ENCODE results near the gene ARSB.
"Not testable (repeated sequence)": the region's sequence is repeated elsewhere in the genome, so short reads cannot be mapped to it uniquely, and the experiment has no call there.

The ARSB gene

GRCh38 chr5:78985725-78986223 is 664 bp upstream of the ARSB start:
- TF ChIP-seq JUND (IDR thresholded peaks at IDR 0.05; ENCODE audit: low read depth) = no peak
- in situ Hi-C loops (cut with HindIII; ENCODE audit: low pct_unique_long_range_greater_than_20kb, low sequenced_read_pairs) = no loop called here
- DNase-seq (ENCODE audit: low read depth in 1 of 2, low spot score in 1 of 2) = no peak

GRCh38 chr5:78984439-78985115 is 533 bp downstream of the ARSB start:
- no peak for TF ChIP-seq JUND (IDR thresholded peaks at IDR 0.05; ENCODE audit: low read depth)
- in situ Hi-C loops (cut with HindIII; ENCODE audit: low pct_unique_long_range_greater_than_20kb, low sequenced_read_pairs) = no loop called here
- DNase-seq (ENCODE audit: low read depth in 1 of 2, low spot score in 1 of 2) = peak; percentile 88 to 89

GRCh38 chr5:78983601-78984438 is 1.3 kb downstream of the ARSB start:
- in situ Hi-C loops (cut with HindIII; ENCODE audit: low pct_unique_long_range_greater_than_20kb, low sequenced_read_pairs) = no loop called here
- TF ChIP-seq JUND (IDR thresholded peaks at IDR 0.05; ENCODE audit: low read depth) = no peak
- peak in 1 of 2 experiments; percentile 9 for DNase-seq (ENCODE audit: low read depth in 1 of 2, low spot score in 1 of 2)

GRCh38 chr5:78983194-78983593 is 1.9 kb downstream of the ARSB start:
- DNase-seq (ENCODE audit: low read depth in 1 of 2, low spot score in 1 of 2); in situ Hi-C loops (cut with HindIII; ENCODE audit: low pct_unique_long_range_greater_than_20kb, low sequenced_read_pairs): not testable (repeated sequence)

- DNase-seq (ENCODE audit: low read depth in 1 of 2, low spot score in 1 of 2) = no peak
- in situ Hi-C loops (cut with HindIII; ENCODE audit: low pct_unique_long_range_greater_than_20kb, low sequenced_read_pairs) = no loop called here
- no peak for TF ChIP-seq JUND (IDR thresholded peaks at IDR 0.05; ENCODE audit: low read depth)
These were observed 5.2 kb downstream of the ARSB start for GRCh38 chr5:78979909-78980308.

- no peak for DNase-seq (ENCODE audit: low read depth in 1 of 2, low spot score in 1 of 2)
- no peak for TF ChIP-seq JUND (IDR thresholded peaks at IDR 0.05; ENCODE audit: low read depth)
- in situ Hi-C loops (cut with HindIII; ENCODE audit: low pct_unique_long_range_greater_than_20kb, low sequenced_read_pairs) = no loop called here
These were observed 5.9 kb downstream of the ARSB start for GRCh38 chr5:78979117-78979742.

GRCh38 chr5:78975035-78975434 is 10.1 kb downstream of the ARSB start:
- in situ Hi-C loops (cut with HindIII; ENCODE audit: low pct_unique_long_range_greater_than_20kb, low sequenced_read_pairs) = no loop called here
- no peak for TF ChIP-seq JUND (IDR thresholded peaks at IDR 0.05; ENCODE audit: low read depth)
- no peak for DNase-seq (ENCODE audit: low read depth in 1 of 2, low spot score in 1 of 2)

GRCh38 chr5:78974601-78975000 is 10.5 kb downstream of the ARSB start:
- in situ Hi-C loops (cut with HindIII; ENCODE audit: low pct_unique_long_range_greater_than_20kb, low sequenced_read_pairs) = no loop called here
- no peak for DNase-seq (ENCODE audit: low read depth in 1 of 2, low spot score in 1 of 2)
- no peak for TF ChIP-seq JUND (IDR thresholded peaks at IDR 0.05; ENCODE audit: low read depth)

GRCh38 chr5:78974011-78974410 is 11.1 kb downstream of the ARSB start:
- no peak for TF ChIP-seq JUND (IDR thresholded peaks at IDR 0.05; ENCODE audit: low read depth)
- DNase-seq (ENCODE audit: low read depth in 1 of 2, low spot score in 1 of 2) = no peak
- in situ Hi-C loops (cut with HindIII; ENCODE audit: low pct_unique_long_range_greater_than_20kb, low sequenced_read_pairs) = no loop called here

GRCh38 chr5:78972654-78973428 is 12.3 kb downstream of the ARSB start:
- no peak for TF ChIP-seq JUND (IDR thresholded peaks at IDR 0.05; ENCODE audit: low read depth)
- in situ Hi-C loops (cut with HindIII; ENCODE audit: low pct_unique_long_range_greater_than_20kb, low sequenced_read_pairs) = no loop called here
- no peak for DNase-seq (ENCODE audit: low read depth in 1 of 2, low spot score in 1 of 2)

GRCh38 chr5:78971998-78972397 is 13.1 kb downstream of the ARSB start:
- no peak for TF ChIP-seq JUND (IDR thresholded peaks at IDR 0.05; ENCODE audit: low read depth)
- in situ Hi-C loops (cut with HindIII; ENCODE audit: low pct_unique_long_range_greater_than_20kb, low sequenced_read_pairs) = no loop called here
- DNase-seq (ENCODE audit: low read depth in 1 of 2, low spot score in 1 of 2) = no peak

- in situ Hi-C loops (cut with HindIII; ENCODE audit: low pct_unique_long_range_greater_than_20kb, low sequenced_read_pairs) = no loop called here
- no peak for TF ChIP-seq JUND (IDR thresholded peaks at IDR 0.05; ENCODE audit: low read depth)
- DNase-seq (ENCODE audit: low read depth in 1 of 2, low spot score in 1 of 2) = no peak
These were observed 16.3 kb downstream of the ARSB start for GRCh38 chr5:78968781-78969180.
